GM12874 (cell line): ENCODE measurements around the gene CAMK1D.
A peak's percentile ranks its signal among the peaks of the same experiment; 100 is the strongest.

Experiments
- TF ChIP-seq, protein P1 (sequence below): IDR thresholded peaks from 2 replicates; pipeline ENCODE4 v1.5.1; 2011; ENCODE audit warnings: low read depth, mild to moderate bottlenecking, control low read depth, low read length, moderate library complexity; ENCODE audit not compliant: insufficient read depth

Gene CAMK1D

DNA sequence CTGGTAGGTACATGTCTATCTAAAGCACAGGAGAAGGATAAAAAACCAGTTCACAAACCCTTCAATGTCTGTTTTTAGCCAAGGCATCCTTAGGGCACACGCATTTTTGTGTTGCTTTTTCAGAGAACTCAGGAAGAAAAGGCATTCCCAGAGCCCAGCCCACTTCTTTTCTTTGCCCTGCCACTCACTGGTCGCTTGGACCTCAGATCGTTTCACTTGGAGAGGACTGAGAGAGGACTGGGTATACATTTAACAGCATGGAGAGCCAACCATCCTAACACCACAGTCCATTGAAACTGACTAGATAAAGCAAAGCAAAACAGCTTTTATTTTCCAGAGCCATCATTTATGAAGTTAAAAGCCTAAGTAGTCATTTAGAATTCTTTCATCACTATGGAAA lies 194.2 kb downstream of the CAMK1D start:
- TF ChIP-seq, protein P1, sequence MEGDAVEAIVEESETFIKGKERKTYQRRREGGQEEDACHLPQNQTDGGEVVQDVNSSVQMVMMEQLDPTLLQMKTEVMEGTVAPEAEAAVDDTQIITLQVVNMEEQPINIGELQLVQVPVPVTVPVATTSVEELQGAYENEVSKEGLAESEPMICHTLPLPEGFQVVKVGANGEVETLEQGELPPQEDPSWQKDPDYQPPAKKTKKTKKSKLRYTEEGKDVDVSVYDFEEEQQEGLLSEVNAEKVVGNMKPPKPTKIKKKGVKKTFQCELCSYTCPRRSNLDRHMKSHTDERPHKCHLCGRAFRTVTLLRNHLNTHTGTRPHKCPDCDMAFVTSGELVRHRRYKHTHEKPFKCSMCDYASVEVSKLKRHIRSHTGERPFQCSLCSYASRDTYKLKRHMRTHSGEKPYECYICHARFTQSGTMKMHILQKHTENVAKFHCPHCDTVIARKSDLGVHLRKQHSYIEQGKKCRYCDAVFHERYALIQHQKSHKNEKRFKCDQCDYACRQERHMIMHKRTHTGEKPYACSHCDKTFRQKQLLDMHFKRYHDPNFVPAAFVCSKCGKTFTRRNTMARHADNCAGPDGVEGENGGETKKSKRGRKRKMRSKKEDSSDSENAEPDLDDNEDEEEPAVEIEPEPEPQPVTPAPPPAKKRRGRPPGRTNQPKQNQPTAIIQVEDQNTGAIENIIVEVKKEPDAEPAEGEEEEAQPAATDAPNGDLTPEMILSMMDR: no peak

DNA sequence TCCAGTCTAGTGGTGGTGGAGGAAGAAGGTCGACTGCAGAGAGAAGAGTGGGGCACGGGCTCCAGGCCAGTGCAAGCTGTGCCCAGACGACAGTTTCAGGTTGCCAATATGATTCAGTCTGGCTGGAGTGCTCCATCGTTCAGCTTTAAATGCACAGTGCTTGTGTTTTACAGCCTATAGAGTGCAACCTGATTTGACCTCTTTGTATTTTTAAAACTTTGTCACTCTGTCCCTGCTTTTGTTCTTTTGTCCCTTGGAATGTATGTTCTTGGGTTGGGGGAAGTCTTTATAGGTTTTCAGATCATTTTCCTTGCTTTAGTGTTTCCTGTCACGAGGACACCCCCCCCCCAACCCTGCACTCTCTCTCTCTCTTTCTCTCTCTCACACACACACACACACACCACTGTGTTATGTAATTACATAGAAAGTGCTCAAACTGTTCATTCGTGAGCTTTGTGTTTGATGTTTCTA lies 198.0 kb downstream of the CAMK1D start:
- TF ChIP-seq, protein P1: no peak

DNA sequence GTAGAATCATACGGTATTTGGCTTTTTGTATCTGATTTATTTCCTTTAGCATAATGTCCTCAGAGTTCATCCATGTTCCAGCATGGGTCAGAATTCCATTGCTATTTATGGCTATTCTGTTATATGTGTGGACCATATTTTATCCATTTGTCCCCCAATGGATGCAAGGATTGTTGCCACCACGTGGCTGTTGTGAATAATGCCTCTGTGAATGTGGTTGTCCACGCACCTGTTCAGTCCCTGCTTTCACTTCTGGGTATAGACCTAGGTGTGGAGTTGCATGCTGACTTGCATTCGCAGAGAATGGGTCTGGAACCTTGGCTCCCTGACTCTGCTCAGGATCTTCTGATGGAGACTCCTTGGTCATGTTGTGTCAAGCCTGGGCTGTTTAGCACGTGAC lies 199.9 kb downstream of the CAMK1D start:
- TF ChIP-seq, protein P1: peak; percentile 20; the same call in 1 of the 2 replicates

DNA sequence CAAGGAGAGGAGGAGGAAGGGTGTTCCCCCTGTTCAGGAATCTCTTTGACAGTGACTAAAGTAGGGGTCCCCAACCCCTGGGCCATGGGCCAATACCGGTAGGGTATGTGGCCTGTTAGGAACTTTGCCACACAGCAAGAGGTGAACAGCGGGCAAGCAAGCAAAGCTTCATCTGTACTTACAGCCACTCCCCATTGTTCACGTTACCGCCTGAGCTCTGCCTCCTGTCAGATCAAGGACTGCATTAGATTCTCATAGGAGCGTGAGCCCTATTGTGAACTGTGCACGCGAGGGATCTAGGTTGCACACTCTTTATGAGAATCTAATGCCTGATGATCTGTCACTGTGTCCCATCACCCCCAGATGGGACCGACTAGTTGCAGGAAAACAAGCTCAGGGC lies 201.6 kb downstream of the CAMK1D start:
- TF ChIP-seq, protein P1: no peak

DNA sequence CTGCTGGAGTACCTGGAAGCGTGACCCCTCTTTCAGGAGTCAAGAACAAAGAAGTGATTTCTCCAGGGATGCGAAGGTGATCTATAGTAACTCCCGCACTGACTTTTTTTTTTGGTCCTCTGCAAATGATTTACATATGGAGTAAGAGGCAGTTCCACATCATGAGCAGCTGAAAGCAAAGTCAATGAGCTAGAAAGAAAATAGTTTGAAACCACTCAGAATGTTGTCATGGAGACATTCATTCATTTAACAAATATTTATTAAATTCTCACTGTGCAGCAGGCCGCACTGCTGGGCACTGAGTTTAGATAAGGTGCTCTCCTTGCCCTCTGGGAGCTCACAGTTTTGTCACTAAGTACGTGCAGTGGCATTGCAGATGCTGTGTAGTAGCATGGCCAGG lies 206.7 kb downstream of the CAMK1D start:
- TF ChIP-seq, protein P1: no peak

DNA sequence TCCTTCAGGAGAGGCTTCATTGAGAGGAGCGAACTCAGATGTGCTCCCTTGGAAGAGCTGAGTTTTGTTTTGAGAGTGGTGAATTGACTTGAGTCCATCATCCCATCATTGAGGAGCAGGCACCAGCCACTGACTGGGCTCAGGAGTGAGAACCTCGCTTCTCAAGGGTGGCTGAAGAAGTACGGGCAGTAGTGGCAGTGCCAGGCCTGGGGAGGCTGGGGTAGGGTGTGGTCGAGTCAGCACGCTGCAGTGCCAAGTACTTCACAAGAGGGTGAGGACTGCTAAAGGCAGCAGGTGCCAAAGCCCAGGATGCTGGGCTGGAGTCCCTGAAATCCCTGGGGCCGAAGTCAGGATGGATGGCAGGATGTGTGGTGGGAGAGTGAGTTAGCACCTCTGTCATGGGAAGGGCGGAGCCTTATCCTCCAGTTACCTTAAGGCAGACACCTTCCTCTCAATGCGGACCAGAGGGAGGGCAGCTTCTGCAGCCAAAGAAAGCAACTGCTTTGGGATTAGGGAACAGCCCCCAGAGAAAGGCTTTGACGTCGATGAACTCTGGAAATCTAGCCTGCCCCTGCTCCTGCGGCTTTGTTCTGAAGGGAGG lies 210.3 kb downstream of the CAMK1D start:
- TF ChIP-seq, protein P1: no peak

DNA sequence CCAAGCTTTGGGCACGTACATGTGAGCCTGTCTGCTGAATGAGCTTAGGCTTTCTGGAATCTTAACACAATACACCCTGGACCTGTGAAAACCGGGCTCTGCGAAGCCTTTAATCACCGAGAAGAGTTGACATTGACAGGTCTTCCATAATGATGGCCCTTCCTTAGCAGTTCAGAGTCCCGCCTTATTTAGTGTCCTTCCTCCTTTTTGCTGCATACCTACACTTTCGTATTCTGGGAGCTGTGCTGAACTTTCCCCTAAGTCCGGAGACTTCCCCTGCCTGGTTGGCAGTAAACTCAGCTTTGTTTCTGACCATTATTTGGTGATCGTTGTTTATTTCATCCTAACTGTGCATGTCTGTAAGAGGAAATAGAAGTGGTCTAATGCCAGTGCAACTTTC lies 212.0 kb downstream of the CAMK1D start:
- TF ChIP-seq, protein P1: no peak
